Thymus (tissue), 11 donors: ENCODE results near the gene NR6A1. TPM values are rescaled to one million over a fixed set of nuclear protein-coding genes. Genes with fewer than 3 reads are reported as not detected.

Experiments
- DNase-seq, 9 donors: peaks; one replicate each; pipeline ENCODE4 v3.0.0-alpha.2; 2013; ENCODE audit warnings: low spot score in 9 of 9, low read depth in 6 of 9, missing footprints in 1 of 9
- H3K27ac ChIP-seq, 2 donors: one replicate each; pipeline ENCODE4 v1.5.1; 2013; ENCODE audit warnings: control low read depth in 1 of 2, low read depth in 1 of 2, low read length in 1 of 2, mild to moderate bottlenecking in 1 of 2, moderate library complexity in 1 of 2
- H3K27me3 ChIP-seq, 2 donors: one replicate each; pipeline ENCODE4 v1.5.1; 2013; ENCODE audit warnings: low read length in 1 of 2; ENCODE audit not compliant: control insufficient read depth in 2 of 2, insufficient read depth in 1 of 2
- H3K36me3 ChIP-seq, 2 donors: one replicate each; pipeline ENCODE4 v1.5.1; 2013; ENCODE audit warnings: low read length in 1 of 2, mild to moderate bottlenecking in 1 of 2, moderate library complexity in 1 of 2; ENCODE audit not compliant: control insufficient read depth in 2 of 2, insufficient read depth in 2 of 2
- H3K4me1 ChIP-seq, 2 donors: one replicate each; pipeline ENCODE4 v1.5.1; 2013; ENCODE audit warnings: low read length in 2 of 2; ENCODE audit not compliant: control insufficient read depth in 2 of 2, insufficient read depth in 2 of 2
- H3K4me3 ChIP-seq, 2 donors: one replicate each; pipeline ENCODE4 v1.5.1; 2013; ENCODE audit warnings: low read length in 2 of 2, control low read depth in 1 of 2, mild to moderate bottlenecking in 1 of 2
- H3K9me3 ChIP-seq, 2 donors: one replicate each; pipeline ENCODE4 v1.5.1; 2013; ENCODE audit warnings: low read length in 1 of 2, mild to moderate bottlenecking in 1 of 2; ENCODE audit not compliant: control insufficient read depth in 2 of 2, insufficient read depth in 1 of 2
- WGBS: extraction: QIAGEN DNeasy Blood & Tissue Kit; methylation state at CpG from one replicate; pipeline ENCODE4 v1.1.7; 2013; 5-methylcytosine and 5-hydroxymethylcytosine counted together
- polyA plus RNA-seq: library from polyadenylated mRNA; stranded (reverse); fragments of 200-250 nt; gene quantifications from one replicate; pipeline ENCODE4 v1.2.3, GENCODE V29; 2013
- total RNA-seq: library from RNA; stranded (reverse); fragments of 120-200 nt; gene quantifications from one replicate; pipeline ENCODE4 v1.2.4, GENCODE V29; 2013
- donor health status: healthy.

NR6A1 gene
- total and polyA plus RNA-seq, 2 donors = 0.47 to 0.52 TPM

GRCh38 chr9:124530246-124530645, 240.9 kb downstream of the NR6A1 start:
- no peaks in the 10 kb centered on the region for H3K27me3 ChIP-seq
- no peak overlapping the region for H3K27ac ChIP-seq
- no peak overlapping the region for H3K4me3 ChIP-seq
- no peak for DNase-seq
- WGBS = 94% methylated on average over 4 of the region's 4 CpGs
- H3K36me3 ChIP-seq = no peaks in the 10 kb centered on the region
- H3K4me1 ChIP-seq = no peaks in the 10 kb centered on the region
- no peaks in the 10 kb centered on the region for H3K9me3 ChIP-seq

GRCh38 chr9:124527781-124528180, 243.3 kb downstream of the NR6A1 start:
- Histone ChIP-seq H3K4me3 (no peak overlapping the region), H3K36me3 (no peaks in the 10 kb centered on the region), H3K27me3 (no peaks in the 10 kb centered on the region), H3K27ac (no peak overlapping the region), H3K9me3 (no peaks in the 10 kb centered on the region), H3K4me1 (no peaks in the 10 kb centered on the region)
- no peak for DNase-seq
- 96% methylated on average over 3 of the region's 3 CpGs for WGBS

- no peak for DNase-seq
- H3K27me3 ChIP-seq = no peaks in the 10 kb centered on the region
- no peaks in the 10 kb centered on the region for H3K4me1 ChIP-seq
- no peaks in the 10 kb centered on the region for H3K36me3 ChIP-seq
- H3K27ac ChIP-seq = no peak overlapping the region
- no peaks in the 10 kb centered on the region for H3K9me3 ChIP-seq
- no peak overlapping the region for H3K4me3 ChIP-seq
- WGBS = 95% methylated on average over 2 of the region's 2 CpGs
These were observed 244.9 kb downstream of the NR6A1 start for GRCh38 chr9:124526174-124526573.

GRCh38 chr9:124522121-124523098, 248.7 kb downstream of the NR6A1 start:
- H3K36me3 ChIP-seq = no peaks in the 10 kb centered on the region
- 96% methylated on average over 7 of the region's 7 CpGs for whole genome bisulfite sequencing
- H3K27ac ChIP-seq = no peak overlapping the region
- H3K27me3 ChIP-seq = no peaks in the 10 kb centered on the region
- H3K4me3 ChIP-seq = no peak overlapping the region
- no peaks in the 10 kb centered on the region for H3K4me1 ChIP-seq
- H3K9me3 ChIP-seq = no peaks in the 10 kb centered on the region
- DNase-seq = no peak

GRCh38 chr9:124521142-124521541, 250.0 kb downstream of the NR6A1 start:
- Histone ChIP-seq H3K27me3 (no peaks in the 10 kb centered on the region), H3K9me3 (no peaks in the 10 kb centered on the region), H3K4me3 (no peak overlapping the region), H3K36me3 (no peaks in the 10 kb centered on the region), H3K4me1 (no peaks in the 10 kb centered on the region), H3K27ac (no peak overlapping the region)
- no peak for DNase-seq
- WGBS = 95% methylated on average over 3 of the region's 3 CpGs

- Histone ChIP-seq H3K36me3 (no peaks in the 10 kb centered on the region), H3K4me1 (no peaks in the 10 kb centered on the region), H3K9me3 (no peaks in the 10 kb centered on the region), H3K27me3 (no peaks in the 10 kb centered on the region), H3K4me3 (no peak overlapping the region), H3K27ac (no peak overlapping the region)
- no peak for DNase-seq
- WGBS = 97% methylated on average over 7 of the region's 7 CpGs
These were observed 250.9 kb downstream of the NR6A1 start for GRCh38 chr9:124520206-124520596.

- H3K4me3 ChIP-seq = no peak overlapping the region
- no peak for DNase-seq
- H3K27ac ChIP-seq = no peak overlapping the region
- H3K4me1 ChIP-seq = no peaks in the 10 kb centered on the region
- no peaks in the 10 kb centered on the region for H3K27me3 ChIP-seq
- 98% methylated on average over 7 of the region's 7 CpGs for WGBS
- no peaks in the 10 kb centered on the region for H3K9me3 ChIP-seq
- no peaks in the 10 kb centered on the region for H3K36me3 ChIP-seq
These were observed 253.0 kb downstream of the NR6A1 start for GRCh38 chr9:124518116-124518515.

- Histone ChIP-seq H3K36me3 (no peaks in the 10 kb centered on the region), H3K27me3 (no peaks in the 10 kb centered on the region), H3K4me3 (no peak overlapping the region), H3K9me3 (no peaks in the 10 kb centered on the region), H3K27ac (no peak overlapping the region), H3K4me1 (no peaks in the 10 kb centered on the region)
- no peak for DNase-seq
- WGBS = 92% methylated on average over 5 of the region's 5 CpGs
These were observed 253.5 kb downstream of the NR6A1 start for GRCh38 chr9:124517600-124517999.

- H3K36me3 ChIP-seq = no peaks in the 10 kb centered on the region
- H3K4me3 ChIP-seq = no peak overlapping the region
- over 99% methylated on average over 5 of the region's 5 CpGs for WGBS
- no peaks in the 10 kb centered on the region for H3K9me3 ChIP-seq
- no peaks in the 10 kb centered on the region for H3K27me3 ChIP-seq
- peaks cover 0 to 10% of the 10 kb centered on the region in 2 donors for H3K4me1 ChIP-seq
- H3K27ac ChIP-seq = no peak overlapping the region
- no peak for DNase-seq
These were observed 256.2 kb downstream of the NR6A1 start for GRCh38 chr9:124514874-124515273.
